Tibial artery (tissue), 4 donors: ENCODE data around the gene LAMB3.

Experiments used
- DNase-seq, 2 donors: peaks; one replicate each; pipeline ENCODE4 v3.0.0-alpha.2; 2019
- H3K27ac ChIP-seq, 2 donors: fragments of 200-600 bp; sonication (generic) in 1 of 2; 1 replicate in 1 of 2; 2 replicates in 1 of 2; pipeline ENCODE4 v1.5.1; 2018 to 2019; ENCODE audit warnings: mild to moderate bottlenecking in 1 of 2
- H3K27me3 ChIP-seq, 2 donors: fragments of 200-600 bp; sonication (generic) in 1 of 2; one replicate each; pipeline versions ENCODE4 v1.5.1 to v1.6.0; 2016 to 2019
- H3K36me3 ChIP-seq, 3 donors: fragments of 200-600 bp; sonication (generic) in 2 of 3; one replicate each; pipeline ENCODE4 v1.5.1; 2016 to 2019; ENCODE audit warnings: mild to moderate bottlenecking in 2 of 3
- H3K4me1 ChIP-seq, 4 donors: fragments of 200-600 bp; sonication (generic) in 2 of 4; 1 replicate in 3 of 4; 2 replicates in 1 of 4; pipeline ENCODE4 v1.5.1; 2016 to 2019
- H3K4me3 ChIP-seq, 2 donors: fragments of 200-600 bp; sonication (generic) in 1 of 2; 1 replicate in 1 of 2; 2 replicates in 1 of 2; pipeline ENCODE4 v1.5.1; 2018 to 2019; ENCODE audit warnings: mild to moderate bottlenecking in 2 of 2
- H3K9me3 ChIP-seq, 3 donors: fragments of 200-600 bp; sonication (generic) in 1 of 3; one replicate each; pipeline ENCODE4 v1.5.1; 2016 to 2019
- intact Hi-C: fragments of 100-400 bp; cut with DNase I; formaldehyde crosslinking; loops from one replicate; pipeline ENCODE4 v1.15.0; 2023; ENCODE audit warnings: low total_unique reads
- TF ChIP-seq, protein P1 (sequence below), 2 experiments: fragments of 200-600 bp in 1 of 2; fragments of 450-650 bp in 1 of 2; IDR thresholded peaks; one replicate each; pipeline ENCODE4 v1.5.1; 2017 to 2019; ENCODE audit warnings: antibody characterized with exemption in 2 of 2, mild to moderate bottlenecking in 1 of 2, moderate library complexity in 1 of 2

Gene LAMB3

DNA sequence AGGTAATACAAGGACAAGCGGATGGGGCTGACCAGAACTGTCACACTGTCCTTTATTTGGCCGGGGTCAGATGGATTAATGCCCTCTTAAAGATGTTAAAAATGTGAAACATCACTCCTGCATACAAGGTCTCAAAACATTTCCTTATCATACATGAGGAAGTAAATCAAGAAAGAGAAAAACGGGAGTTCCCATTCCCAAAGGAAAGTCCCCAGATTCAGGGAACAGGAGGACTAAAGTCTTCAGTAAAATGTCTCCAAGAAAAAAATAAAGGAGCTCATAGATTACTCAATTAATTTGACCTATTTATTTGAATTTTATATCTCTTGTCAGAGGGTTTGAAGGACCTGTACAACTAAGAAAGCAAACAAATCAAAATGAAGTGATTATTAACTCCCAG lies 39.0 kb upstream of the LAMB3 start:
- intact Hi-C loops, result no loop called here
- TF ChIP-seq, protein P1, sequence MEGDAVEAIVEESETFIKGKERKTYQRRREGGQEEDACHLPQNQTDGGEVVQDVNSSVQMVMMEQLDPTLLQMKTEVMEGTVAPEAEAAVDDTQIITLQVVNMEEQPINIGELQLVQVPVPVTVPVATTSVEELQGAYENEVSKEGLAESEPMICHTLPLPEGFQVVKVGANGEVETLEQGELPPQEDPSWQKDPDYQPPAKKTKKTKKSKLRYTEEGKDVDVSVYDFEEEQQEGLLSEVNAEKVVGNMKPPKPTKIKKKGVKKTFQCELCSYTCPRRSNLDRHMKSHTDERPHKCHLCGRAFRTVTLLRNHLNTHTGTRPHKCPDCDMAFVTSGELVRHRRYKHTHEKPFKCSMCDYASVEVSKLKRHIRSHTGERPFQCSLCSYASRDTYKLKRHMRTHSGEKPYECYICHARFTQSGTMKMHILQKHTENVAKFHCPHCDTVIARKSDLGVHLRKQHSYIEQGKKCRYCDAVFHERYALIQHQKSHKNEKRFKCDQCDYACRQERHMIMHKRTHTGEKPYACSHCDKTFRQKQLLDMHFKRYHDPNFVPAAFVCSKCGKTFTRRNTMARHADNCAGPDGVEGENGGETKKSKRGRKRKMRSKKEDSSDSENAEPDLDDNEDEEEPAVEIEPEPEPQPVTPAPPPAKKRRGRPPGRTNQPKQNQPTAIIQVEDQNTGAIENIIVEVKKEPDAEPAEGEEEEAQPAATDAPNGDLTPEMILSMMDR (IDR thresholded peaks at IDR 0.05), result no peak
- no peak for DNase-seq
- H3K36me3 ChIP-seq, result no peaks in the 10 kb centered on the region
- H3K27me3 ChIP-seq, result peaks cover 0 to 4% of the 10 kb centered on the region in 2 donors
- no peaks in the 10 kb centered on the region for H3K4me1 ChIP-seq
- no peaks in the 10 kb centered on the region for H3K9me3 ChIP-seq
- no peak overlapping the region for H3K27ac ChIP-seq
- no peak overlapping the region for H3K4me3 ChIP-seq

DNA sequence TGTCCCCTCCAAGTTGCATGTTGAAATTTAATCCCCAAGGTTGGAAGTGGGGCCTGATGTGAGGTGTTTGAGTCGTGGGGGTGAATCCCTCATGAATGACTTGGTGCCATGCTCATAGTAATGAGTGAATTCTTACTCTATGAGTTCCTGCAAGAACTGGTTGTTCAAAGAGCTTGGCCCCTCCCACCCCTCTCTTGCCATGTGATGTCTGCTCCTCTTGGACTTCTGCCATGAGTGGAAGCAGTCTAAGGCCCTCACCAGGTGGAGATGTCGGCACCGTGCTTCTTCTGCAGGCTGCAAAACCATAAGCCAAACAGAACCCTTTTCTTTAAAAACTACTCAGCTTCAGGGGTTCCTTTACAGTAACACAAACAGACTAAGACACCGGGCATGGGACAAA lies 37.3 kb upstream of the LAMB3 start:
- Histone ChIP-seq H3K4me3 (no peak overlapping the region), H3K27me3 (peaks cover 0 to 4% of the 10 kb centered on the region in 2 donors), H3K9me3 (no peaks in the 10 kb centered on the region), H3K4me1 (no peaks in the 10 kb centered on the region), H3K36me3 (no peaks in the 10 kb centered on the region), H3K27ac (no peak overlapping the region)
- intact Hi-C loops, result loop anchor here (2.0 kb wide), 1 partner anchor 113 kb away; no protein-coding TSS in a partner anchor
- TF ChIP-seq, protein P1 (IDR thresholded peaks at IDR 0.05), result no peak
- DNase-seq, result no peak

DNA sequence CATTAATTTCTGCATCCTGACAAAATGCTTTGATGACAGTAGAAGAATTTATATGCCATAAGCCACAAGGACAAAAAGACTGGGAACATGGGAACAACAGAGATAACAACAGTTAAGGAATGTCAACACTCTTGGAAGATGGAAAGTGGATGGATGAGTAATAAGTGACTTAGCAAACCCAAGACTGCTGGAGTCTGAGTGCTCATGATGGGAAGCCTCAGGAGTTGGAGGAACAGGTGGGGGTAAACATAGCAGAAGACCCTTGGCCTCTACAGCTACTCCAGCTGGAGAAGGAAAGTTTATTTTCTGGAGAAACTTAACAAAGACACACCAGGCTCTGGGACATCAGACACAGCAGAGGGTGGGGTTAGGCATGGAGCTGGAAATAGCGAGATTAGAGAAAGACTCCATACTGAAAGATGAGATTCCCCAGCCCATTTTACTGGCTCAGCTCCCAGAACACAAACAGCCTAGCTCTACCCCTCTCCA lies 36.6 kb upstream of the LAMB3 start:
- Histone ChIP-seq H3K4me3 (no peak overlapping the region), H3K36me3 (no peaks in the 10 kb centered on the region), H3K9me3 (no peaks in the 10 kb centered on the region), H3K4me1 (no peaks in the 10 kb centered on the region), H3K27ac (no peak overlapping the region), H3K27me3 (peaks cover 0 to under 1% of the 10 kb centered on the region in 2 donors)
- DNase-seq, result no peak
- intact Hi-C loops, result loop anchor here (2.0 kb wide), 1 partner anchor 112 kb away; no protein-coding TSS in a partner anchor
- TF ChIP-seq, protein P1 (IDR thresholded peaks at IDR 0.05), result no peak

DNA sequence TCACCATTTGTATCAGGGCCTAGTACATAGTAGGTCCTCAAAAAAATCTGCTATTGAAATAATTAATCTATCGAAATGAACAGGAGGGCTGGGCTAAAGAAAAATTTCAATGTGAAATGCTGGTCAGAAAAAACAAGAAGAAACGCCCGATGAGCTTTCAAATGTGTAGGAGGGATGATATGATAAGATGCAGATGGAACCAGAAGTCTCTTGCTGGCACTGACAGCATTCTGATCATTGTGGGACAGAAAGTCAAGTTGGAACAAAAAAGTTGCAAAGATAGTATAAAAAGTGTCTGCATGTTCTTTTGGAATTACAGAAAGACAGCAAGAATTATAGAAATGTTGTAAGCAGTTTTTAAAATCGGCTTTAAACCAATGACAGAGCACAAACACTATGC lies 34.1 kb upstream of the LAMB3 start:
- no peaks in the 10 kb centered on the region for H3K4me1 ChIP-seq
- no peak for DNase-seq

DNA sequence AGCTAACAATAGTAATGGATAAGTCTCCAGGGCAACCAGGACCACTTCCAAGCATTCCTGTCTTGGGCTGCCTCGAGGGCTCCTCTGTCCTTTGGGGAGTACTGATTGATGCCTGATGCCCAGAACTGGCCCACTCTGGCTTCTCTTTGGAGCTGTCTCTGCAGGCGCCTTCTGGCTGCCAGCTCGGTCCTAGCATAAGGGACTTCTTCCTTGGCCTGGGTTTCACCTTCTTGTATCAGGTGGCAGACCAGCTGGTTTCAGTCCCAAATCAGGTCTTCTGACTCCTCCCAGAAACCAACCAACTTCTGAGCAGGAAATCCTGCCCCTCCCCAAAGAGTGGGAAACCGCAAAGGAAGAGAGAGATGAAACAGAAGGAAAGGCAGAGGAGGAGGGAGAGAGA lies 33.6 kb upstream of the LAMB3 start:
- Histone ChIP-seq H3K36me3 (no peaks in the 10 kb centered on the region), H3K27ac (no peak overlapping the region), H3K4me3 (no peak overlapping the region), H3K4me1 (no peaks in the 10 kb centered on the region), H3K9me3 (no peaks in the 10 kb centered on the region), H3K27me3 (peaks cover 0 to 21% of the 10 kb centered on the region in 2 donors)
- intact Hi-C loops, result no loop called here
- TF ChIP-seq, protein P1 (IDR thresholded peaks at IDR 0.05), result no peak
- DNase-seq, result no peak

More for the DNA sequence above, 34.1 kb upstream of the LAMB3 start:
- TF ChIP-seq, protein P1 (IDR thresholded peaks at IDR 0.05), result no peak
- peaks cover 0 to 16% of the 10 kb centered on the region in 2 donors for H3K27me3 ChIP-seq
- no peaks in the 10 kb centered on the region for H3K36me3 ChIP-seq
- intact Hi-C loops, result no loop called here
- no peak overlapping the region for H3K27ac ChIP-seq
- H3K4me3 ChIP-seq, result no peak overlapping the region
- H3K9me3 ChIP-seq, result no peaks in the 10 kb centered on the region
